ENCODE measurements around the gene GOLPH3.
A peak's percentile ranks its signal among the peaks of the same experiment; 100 is the strongest.
"Not testable (repeated sequence)": the region's sequence is repeated elsewhere in the genome, so short reads cannot be mapped to it uniquely, and the experiment has no call there.

The GOLPH3 gene

DNA sequence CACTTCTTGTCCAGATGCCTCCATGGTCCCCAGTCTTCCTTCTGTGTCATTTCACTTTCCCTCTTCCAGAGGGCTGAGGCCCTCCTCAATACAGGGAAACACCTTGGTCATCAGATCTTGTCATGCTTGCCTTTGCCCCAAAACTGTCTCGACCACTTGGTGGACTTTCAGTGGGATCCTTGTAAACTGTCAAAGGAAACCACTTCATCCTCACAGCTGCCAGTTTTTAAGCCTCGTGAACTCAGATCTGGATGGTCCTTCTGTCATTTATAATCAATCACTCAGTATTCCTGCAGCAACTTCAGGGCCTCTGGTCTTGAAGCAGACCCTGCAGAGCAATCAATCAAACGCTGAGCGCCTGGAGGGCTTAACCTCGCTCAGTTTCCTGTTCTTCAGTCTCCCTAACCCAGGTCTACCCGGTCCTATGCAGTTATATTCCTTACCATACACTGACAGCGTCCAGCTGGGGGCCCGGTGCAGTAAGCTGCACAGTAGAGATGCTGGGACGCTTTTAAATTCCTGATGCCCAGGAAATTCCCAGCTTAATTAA is 74.6 kb downstream of the GOLPH3 start:
- DNase-seq (ENCODE audit: low read depth, low spot score), result peak; percentile 75

- DNase-seq (ENCODE audit: low read depth, low spot score), result no peak
Measured at GRCh38 chr5:32098890-32099310, 75.2 kb downstream of the GOLPH3 start.

GRCh38 chr5:32098291-32098690 is 75.8 kb downstream of the GOLPH3 start:
- DNase-seq (ENCODE audit: low read depth, low spot score), result no peak

DNA sequence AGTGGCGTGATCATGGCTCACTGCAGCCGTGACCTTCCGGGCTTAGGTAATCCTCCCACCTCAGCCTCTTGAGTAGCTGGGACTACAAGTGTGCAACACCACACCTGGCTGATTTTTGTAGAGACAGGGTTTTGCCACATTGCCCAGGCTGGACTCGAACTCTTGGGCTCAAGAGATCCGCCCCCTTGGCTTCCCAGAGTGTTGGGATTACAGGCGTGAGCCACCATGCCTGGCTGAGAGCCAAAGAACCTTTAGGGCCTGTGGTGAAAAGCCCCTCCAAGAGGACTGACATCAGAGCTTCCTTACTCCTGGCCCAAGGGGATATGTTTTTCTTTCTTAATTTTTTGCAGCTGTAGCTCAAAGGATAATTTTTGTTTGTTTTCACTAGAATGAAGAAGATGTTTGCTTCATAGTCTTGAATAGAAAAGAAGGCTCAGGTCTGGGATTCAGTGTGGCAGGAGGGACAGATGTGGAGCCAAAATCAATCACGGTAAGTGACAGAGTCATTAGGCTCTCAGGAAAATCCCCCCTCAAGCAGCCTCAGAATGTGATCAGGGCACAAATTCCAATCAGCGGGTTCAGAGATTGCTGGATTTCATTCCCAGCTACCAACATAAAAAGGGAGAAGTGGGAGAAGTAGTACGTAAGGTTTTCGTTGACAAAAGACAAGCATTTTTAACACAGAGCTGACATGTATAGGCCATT is 77.1 kb downstream of the GOLPH3 start:
- no peak for DNase-seq (ENCODE audit: low read depth, low spot score)

GRCh38 chr5:32095261-32095671 is 78.9 kb downstream of the GOLPH3 start:
- DNase-seq (ENCODE audit: low read depth, low spot score), result no peak

DNA sequence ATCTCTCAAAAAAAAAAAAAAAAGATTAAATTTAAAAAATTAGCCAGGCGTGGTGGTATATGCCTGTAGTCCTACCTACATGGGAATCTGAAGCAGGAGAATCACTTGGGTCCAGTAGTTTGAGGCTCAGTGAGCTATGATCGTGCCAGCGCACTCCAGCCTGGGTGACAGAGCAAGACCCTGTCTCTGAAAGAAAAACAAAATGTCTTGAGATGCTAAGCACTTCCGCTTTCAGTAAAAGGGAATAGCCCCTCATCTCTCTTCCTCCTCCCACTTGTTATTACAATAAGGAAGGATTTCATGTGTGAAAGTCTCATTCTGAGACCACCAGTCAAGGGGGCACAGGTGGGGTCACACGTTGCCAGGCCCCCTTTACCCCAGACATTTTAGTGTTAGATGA is 79.4 kb downstream of the GOLPH3 start:
- DNase-seq (ENCODE audit: low read depth, low spot score), result no peak

- DNase-seq (ENCODE audit: low read depth, low spot score), result peak; percentile 73
Measured at GRCh38 chr5:32092938-32093812, 80.9 kb downstream of the GOLPH3 start.

- peak; percentile 34 for DNase-seq (ENCODE audit: low read depth, low spot score)
Measured at GRCh38 chr5:32090755-32091128, 83.4 kb downstream of the GOLPH3 start.

- DNase-seq (ENCODE audit: low read depth, low spot score), result no peak
Measured at GRCh38 chr5:32090026-32090754, 83.9 kb downstream of the GOLPH3 start.

- no peak for DNase-seq (ENCODE audit: low read depth, low spot score)
Measured at GRCh38 chr5:32089146-32090000, 84.7 kb downstream of the GOLPH3 start.

- DNase-seq (ENCODE audit: low read depth, low spot score), result no peak
Measured at GRCh38 chr5:32088214-32088613, 85.9 kb downstream of the GOLPH3 start.

- DNase-seq (ENCODE audit: low read depth, low spot score), result no peak
Measured at GRCh38 chr5:32087086-32088082, 86.7 kb downstream of the GOLPH3 start.

DNA sequence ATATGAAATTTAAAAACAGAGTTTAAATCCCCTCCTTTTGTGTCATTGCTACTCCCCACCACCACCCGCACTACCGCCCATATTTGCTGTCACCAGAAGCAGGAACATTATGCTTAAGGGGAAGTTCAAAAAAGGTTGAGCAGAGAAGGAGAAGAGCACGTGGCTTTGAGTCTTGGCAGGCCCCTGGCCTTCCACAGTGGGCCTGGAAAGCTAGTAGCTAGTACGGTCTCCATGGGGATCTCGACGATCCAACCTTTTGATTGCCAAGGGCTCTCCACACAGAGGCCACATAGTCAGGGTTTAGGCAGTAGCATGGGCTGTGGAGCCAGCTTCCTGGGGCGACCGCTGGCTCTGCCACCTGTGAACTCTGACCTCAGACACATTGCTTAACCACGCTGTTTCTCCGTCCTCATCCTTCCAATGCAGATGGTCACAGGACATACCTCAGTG is 90.1 kb downstream of the GOLPH3 start:
- DNase-seq (ENCODE audit: low read depth, low spot score), result no peak

- no peak for DNase-seq (ENCODE audit: low read depth, low spot score)
Measured at GRCh38 chr5:32082701-32083100, 91.4 kb downstream of the GOLPH3 start.

DNA sequence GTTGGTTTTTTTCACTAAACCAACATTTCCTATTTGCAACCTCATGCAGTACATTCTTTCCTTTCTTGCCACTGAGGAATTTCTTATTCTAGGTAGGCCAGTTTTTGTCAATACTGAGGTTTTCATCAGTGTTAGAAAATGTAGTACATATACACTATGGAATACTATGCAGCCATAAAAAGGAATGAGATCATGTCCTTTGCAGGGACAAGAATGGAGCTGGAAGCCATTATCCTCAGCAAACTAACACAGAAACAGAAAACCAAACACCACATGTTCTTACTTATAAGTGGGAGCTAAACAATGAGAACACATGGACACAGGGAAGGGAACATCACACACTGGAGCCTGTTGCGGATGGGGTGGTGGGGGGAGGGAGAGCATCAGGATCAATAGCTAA is 93.6 kb downstream of the GOLPH3 start:
- not testable (repeated sequence) for DNase-seq (ENCODE audit: low read depth, low spot score)

DNA sequence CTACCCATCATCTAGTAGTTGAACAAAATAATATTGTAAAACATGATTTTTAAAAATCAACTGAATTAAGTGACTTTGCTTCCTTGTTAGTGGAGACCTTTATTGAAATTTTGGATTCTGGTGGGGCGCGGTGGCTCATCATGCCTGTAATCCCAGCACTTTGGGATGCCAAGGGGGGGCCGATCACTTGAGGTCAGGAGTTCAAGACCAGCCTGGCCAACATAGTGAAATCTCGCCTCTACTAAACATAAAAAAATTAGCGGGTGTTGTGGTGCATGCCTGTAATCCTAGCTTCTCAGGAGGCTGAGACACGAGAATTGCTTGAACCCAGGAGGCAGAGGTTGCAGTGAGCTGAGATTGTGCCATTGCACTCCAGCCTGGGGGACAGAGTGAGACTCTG is 95.3 kb downstream of the GOLPH3 start:
- DNase-seq (ENCODE audit: low read depth, low spot score), result not testable (repeated sequence)

- DNase-seq (ENCODE audit: low read depth, low spot score), result no peak
Measured at GRCh38 chr5:32076699-32077695, 97.1 kb downstream of the GOLPH3 start.

Measured in ELF-1 (cell line).